H54 (cell line): ENCODE measurements around the gene KCTD12.

Experiments
- DNase-seq: peaks from one replicate; pipeline ENCODE4 v3.0.0; 2011; ENCODE audit warnings: low spot score, mixed read lengths; ENCODE audit not compliant: insufficient read length
- FAIRE-seq: peaks from 3 replicates; lab custom pipeline; 2011; peaks lifted over from hg19 to GRCh38; lab: Jason Lieb, UNC
- POLR2A ChIP-seq: IDR thresholded peaks from 2 replicates; pipeline ENCODE4 v1.6.1; 2011; ENCODE audit warnings: low read depth, mild to moderate bottlenecking, low read length

KCTD12 gene

DNA sequence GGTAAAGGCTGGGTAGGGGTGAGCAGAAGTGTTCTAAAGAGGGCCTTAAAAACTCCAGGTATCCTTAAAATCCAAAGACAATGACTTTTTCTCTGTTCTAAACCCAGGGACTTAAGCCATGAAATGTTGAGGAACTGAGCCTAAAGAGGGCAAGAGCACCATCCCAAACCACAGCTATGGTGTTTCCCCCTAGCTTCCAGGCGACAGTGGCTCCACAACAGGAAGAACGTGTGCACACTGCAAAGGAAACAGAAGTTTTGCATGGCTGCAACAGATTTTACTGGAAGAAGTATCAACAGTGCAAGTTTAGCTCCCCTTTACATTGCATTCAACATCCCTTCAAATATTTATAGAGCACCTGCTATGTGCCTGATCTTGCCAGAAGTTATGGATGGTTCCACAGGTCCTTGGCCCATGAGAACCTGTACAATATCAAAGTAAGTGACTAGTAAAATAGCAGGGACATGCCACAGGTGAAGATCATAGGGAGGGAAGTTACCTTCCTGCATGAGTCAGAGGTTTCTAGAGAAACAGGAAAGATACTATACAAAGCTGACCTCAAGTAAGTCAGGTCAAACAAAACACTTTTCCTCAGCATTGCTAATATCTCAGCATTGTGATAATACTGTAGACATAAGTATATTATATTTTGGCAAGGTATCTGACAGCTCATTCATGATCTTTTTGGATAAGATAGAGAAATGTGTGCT is 8.4 kb upstream of the KCTD12 start:
- DNase-seq (no peak), FAIRE-seq (no peak)
- TF ChIP-seq POLR2A = no peak

DNA sequence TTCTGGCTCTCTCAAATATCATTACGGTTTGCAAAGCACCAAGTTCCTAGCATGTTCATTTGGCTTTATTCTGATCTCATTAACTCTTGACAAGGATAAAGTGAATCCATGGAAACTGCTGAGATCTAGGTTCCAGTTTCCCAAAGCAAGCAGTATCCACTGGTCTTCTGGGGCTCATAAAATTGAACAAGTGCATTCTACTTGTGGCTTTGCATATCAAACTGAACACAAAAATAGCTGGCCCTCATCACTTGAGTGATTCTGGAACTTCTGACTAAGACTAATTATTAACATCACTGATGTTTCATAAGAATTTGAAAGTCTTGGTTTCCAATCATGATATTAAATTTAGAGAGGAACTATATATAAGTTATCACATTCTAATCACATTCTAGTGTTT is 6.3 kb upstream of the KCTD12 start:
- DNase-seq = no peak
- TF ChIP-seq POLR2A = no peak
- FAIRE-seq = no peak

DNA sequence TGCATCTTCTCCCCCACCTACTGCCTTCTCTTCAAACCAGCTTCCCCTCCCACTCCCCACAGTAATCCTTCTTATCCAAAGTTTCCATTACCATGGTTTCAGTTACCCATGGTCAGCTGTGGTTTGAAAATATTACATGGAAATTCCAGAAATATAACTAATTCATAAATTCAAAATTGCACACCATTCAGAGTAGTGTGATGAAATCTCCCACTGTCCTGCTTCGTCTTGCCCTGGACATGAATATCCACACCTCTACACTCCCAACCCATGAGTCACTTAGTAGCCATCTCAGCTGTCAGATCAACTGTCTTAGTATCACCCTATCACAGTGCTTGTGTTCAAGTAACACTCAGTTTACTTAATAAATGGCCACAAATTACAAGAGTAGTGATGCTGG is 3.8 kb upstream of the KCTD12 start:
- FAIRE-seq (no peak), DNase-seq (no peak)
- TF ChIP-seq POLR2A = no peak

DNA sequence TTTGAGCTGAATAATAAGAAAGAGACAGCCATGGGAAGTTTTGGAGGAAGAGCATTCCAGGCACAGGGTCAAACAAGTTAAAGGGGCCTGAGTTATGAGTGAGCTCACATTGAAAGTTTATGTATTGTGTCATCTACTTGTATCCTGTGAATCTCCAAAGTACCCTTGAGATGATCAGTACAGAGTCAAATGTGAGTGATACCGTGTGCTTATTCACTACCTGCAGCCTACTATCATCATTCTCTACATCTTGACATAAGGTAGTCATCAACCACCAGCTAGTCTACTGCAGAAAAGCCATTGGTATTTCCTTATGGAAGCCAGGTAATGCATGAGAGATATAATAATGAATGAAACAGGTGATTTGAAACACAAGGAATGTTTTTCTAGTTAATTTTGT is 3.0 kb upstream of the KCTD12 start:
- DNase-seq = no peak
- no peak for FAIRE-seq
- TF ChIP-seq POLR2A = no peak

DNA sequence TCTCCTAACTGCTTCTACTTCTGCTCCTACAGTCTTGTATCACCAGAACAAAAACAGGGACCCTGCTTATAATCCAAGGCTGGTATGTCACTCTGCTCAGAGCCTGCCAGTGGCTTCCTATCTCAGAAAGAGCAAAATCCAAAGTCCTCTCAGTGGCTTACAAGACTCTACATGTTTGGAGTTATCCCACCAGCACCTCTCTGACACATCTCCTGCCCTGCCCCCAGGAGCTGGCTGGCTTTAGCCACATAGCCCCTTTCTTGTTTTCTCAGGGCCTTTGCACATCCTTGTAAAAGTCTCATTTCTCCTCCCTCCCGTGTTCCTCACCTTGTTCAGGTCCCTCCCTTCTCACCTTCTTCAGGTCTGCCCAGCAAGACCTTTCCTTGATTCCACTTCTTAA is 2.2 kb upstream of the KCTD12 start:
- no peak for FAIRE-seq

DNA sequence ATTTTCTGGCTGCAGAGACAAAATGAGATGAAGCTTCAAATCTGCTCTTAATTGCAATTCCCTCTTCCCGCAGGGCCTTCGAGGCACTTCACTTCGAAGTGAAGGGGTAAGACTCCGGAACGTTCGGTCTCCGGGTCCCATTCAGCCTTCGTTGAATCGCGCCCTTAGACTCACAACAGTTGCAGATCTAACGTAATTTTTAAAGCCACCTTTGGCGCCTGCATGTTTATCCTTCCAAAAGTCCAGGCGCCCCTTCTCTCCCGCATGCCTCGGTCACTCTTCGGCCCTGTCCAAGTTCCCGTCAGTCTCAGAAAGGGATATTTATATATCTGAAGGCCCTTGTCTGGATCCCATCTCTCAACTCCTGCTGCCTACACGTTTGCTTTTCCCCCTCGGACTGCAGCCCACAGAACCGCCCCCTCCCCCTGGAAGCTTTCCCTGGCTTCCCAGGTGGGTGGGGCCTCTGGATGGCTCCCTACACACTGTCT is 915 bp upstream of the KCTD12 start:
- no peak for TF ChIP-seq POLR2A
- DNase-seq = no peak
- no peak for FAIRE-seq

More for the DNA sequence above, 2.2 kb upstream of the KCTD12 start:
- TF ChIP-seq POLR2A = no peak
- DNase-seq = no peak

DNA sequence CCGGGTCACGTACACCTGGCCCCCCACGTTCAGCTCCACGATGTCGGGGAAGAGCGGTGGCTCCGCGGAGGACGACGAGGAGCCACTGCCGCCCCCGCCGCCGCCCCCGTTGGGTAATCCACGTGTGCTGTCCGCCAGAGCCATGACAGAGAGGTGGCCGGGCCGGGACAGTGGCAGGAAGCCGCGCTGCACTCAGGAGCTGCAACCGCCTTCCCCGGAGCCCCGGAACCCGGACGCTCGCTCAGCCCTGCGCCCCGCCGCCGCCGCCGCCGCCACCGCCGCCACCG is 257 bp downstream of the KCTD12 start:
- peak; percentile 17 for DNase-seq
- FAIRE-seq = no peak
- no peak for TF ChIP-seq POLR2A

DNA sequence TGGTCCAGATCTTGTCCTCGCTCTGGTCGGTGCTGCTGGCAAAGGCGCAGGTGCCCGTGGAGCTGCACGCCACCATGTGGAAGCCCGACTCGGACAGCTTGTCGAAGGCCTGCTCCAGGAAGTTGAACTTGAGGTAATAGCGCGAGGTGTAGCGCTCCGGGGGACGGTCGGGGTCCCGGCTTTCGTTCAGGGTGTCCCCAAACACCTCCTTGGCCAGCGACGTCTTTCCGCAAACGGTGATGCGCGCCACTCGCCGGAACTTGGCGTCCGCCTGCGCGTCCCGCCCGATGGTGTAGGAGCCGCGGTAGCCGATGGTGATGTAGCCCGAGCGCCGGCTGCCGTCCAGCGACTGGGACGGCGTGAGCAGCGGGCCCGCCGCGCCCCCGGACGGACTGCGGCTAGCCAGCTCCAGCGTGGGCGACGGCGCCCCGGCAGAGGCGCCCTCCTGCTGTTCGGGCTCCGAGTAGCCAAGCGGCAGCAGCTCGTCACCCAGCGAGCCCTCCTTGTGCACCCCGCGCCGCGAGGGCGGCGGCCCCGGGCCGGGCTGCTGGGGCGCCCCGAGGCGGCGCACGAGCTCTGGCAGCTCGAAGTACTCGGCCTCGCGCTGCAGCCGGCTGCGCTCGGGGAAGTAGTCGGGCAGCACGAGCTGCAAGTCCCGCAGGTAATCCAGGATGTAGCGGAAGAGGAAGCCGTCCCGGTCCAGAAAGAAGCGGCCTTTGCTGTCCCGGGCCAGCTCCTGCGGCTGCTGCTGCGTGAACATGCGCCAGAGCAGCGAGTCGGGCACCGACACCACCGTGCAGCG is 801 bp downstream of the KCTD12 start:
- FAIRE-seq = no peak
- DNase-seq = peak; percentile 24
- TF ChIP-seq POLR2A = no peak

DNA sequence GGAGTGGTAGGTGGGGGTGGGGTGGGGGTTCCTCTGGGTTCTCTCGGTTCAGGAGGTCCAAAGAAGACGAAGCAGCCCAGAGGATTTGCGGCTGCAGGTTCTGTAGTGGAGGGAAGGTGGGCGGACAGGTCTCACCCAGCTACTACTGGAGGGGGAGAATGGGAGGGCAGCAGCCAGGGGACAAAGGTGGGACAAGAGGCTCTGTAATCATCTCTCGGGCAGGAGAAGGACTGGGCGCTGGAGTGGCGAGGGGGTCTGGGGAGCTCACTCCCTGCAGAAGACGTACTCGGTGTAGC is 1.4 kb downstream of the KCTD12 start:
- FAIRE-seq = no peak
- no peak for DNase-seq
- TF ChIP-seq POLR2A = no peak

DNA sequence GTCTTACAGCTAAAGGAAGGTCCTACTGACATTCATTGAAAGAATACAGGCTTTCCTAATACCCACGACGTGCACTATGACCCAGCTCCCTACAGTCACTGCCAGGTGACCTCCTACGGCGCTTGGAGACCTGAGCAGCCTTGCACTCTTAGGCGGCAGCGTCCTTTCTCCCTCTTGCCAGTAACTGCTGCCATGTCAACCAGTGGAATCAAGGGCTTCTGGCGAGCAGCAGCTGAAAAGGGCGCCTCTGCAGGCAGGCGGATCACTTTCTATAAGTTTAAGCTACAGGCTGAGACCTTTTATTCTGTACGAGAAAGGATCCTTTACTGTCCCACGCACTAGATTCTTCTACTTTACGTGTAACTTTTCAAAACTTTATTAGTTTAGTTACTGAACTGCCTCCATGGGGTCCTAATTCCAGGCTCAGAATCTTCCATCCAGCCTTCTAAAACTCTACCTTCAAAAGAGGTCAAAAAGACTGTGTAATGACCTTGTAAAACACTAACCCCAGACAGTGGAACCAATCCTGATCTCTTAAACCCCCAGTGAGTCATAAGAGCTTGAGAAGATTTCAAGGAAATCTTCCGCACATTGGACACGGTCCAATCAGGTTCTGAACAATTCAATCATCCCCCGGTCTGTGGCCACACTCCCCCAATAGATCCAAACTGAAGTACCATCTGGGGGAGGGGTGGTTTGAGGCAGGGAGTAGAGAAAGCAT is 1.9 kb downstream of the KCTD12 start:
- TF ChIP-seq POLR2A = no peak
- DNase-seq = no peak
- no peak for FAIRE-seq

DNA sequence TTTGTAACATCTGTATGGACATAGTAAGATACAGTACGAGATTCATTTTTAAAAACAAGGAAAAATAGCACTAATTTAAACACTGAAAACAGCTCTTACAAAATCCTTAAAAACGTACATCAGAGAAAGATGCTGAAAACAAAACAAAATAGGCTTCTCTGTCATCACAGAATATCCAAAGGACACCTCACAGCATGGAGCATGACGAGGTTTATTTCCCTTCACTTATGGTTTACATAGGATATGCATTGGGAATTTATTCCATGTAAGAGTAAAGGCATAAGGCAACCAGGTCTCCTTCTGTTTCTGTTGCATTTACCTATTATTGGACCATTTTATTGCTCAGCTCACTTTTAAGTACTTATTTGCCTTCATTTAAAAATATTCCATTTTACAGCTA is 3.0 kb downstream of the KCTD12 start:
- FAIRE-seq (no peak), DNase-seq (no peak)
- TF ChIP-seq POLR2A = no peak

DNA sequence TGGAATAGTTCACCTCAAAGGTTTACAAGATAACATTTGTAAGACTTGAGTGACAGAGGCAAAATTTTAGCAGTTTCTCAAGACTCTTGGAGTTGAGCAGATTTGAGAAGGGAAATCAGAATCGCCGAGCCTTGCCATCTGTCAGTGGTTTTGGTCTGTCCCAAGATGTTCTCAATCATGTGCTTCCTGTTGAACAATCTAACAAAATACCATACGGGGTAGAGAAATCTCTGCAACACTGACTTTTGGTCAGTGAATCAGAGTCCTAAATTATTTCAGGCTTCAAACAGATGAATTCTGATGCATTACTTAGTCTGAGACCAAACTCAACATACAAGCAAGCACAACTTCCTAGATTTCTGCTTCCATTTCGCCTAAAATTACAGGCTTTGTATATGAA is 3.8 kb downstream of the KCTD12 start:
- no peak for TF ChIP-seq POLR2A
- FAIRE-seq (no peak), DNase-seq (no peak)

DNA sequence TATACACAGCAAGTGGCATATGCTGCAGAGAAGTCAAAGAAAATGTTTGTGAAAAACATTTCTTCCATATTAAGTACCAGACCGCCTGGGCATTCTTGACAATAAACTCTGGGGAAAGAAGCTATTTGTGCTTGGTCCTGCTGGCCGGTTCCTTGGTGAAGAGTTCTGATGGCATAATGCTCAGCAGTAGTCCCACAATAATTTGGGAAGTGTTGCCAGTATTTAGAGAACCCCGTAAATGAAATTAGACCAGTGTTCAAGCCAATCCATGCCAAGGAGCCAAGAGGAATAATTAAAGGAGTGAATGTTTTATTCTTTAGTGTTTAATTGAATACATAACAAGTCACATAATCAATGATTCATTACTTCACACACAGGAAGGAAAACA is 6.3 kb downstream of the KCTD12 start:
- no peak for TF ChIP-seq POLR2A
- FAIRE-seq = no peak
- no peak for DNase-seq

DNA sequence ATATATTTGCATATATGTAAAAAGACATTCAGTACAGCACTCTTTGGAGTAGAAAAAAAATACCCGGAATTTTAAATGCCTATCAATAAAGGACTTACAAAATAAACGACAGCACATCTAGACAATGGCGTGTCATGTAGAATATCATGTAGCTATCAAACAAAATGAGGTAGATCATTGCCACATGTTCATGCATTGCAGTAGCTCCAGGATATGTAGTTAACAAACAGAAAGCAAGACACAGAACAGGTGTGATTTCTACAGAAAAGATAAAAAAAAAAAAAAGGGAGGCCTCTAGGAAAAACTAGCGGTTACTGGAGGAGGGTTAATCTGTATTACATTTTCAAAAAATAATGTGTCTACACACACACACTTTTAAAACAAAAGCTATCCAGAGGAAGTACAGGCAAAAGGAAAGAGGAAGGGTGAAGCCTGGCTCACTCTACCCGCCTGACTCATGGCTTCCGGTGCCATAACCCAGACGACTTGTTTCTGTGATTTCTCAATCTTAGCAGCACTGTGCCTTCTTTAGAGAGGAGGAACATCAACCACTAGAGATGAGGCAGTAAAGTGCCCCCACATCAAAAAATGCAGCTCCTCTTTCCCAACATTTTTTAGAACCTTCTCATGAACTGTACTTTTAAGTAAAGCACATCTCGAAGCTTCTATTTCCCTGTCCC is 6.9 kb downstream of the KCTD12 start:
- peak; percentile 92 for FAIRE-seq
- no peak for TF ChIP-seq POLR2A
- peak; percentile 40 for DNase-seq
